ENCODE data around the gene C12orf57.
"Not testable (repeated sequence)": the region's sequence is repeated elsewhere in the genome, so short reads cannot be mapped to it uniquely, and the experiment has no call there.

Gene C12orf57

GRCh38 chr12:6943722-6944380 lies at the start of gene C12orf57, which contains the start of gene RNU7-1:
Gene C12orf57, plus strand, starts transcription at chr12:6944022. Its CDS starts 100 bp downstream, at chr12:6944122.
Gene RNU7-1, plus strand, starts transcription at chr12:6943816.
- DNase-seq, result peak; percentile 72

GRCh38 chr12:6894321-6894720 lies 49.5 kb upstream of the C12orf57 start:
- no peak for DNase-seq

- no peak for DNase-seq
These were observed 46.9 kb upstream of the C12orf57 start for GRCh38 chr12:6896846-6897435.

- DNase-seq, result no peak
These were observed 44.4 kb upstream of the C12orf57 start for GRCh38 chr12:6899427-6899826.

- no peak for DNase-seq
These were observed 43.8 kb upstream of the C12orf57 start for GRCh38 chr12:6899837-6900519.

- DNase-seq, result no peak
These were observed 41.4 kb upstream of the C12orf57 start for GRCh38 chr12:6902448-6902847.

GRCh38 chr12:6903722-6904121 lies 40.1 kb upstream of the C12orf57 start:
- DNase-seq, result no peak

GRCh38 chr12:6904280-6905276 lies 39.2 kb upstream of the C12orf57 start, which contains the start of gene LRRC23:
Gene LRRC23, plus strand, starts transcription at chr12:6904822. Its CDS starts 812 bp downstream, at chr12:6905634.
- DNase-seq, result peak; percentile 95

- DNase-seq, result no peak
These were observed 38.3 kb upstream of the C12orf57 start for GRCh38 chr12:6905414-6906040.

- not testable (repeated sequence) for DNase-seq
These were observed 35.7 kb upstream of the C12orf57 start for GRCh38 chr12:6908141-6908540.

- DNase-seq, result no peak
These were observed 34.2 kb upstream of the C12orf57 start for GRCh38 chr12:6909421-6910145.

GRCh38 chr12:6912164-6912935 lies 31.5 kb upstream of the C12orf57 start:
- DNase-seq, result no peak

- peak; percentile 84 for DNase-seq
These were observed 29.4 kb upstream of the C12orf57 start, which contains the start of gene ENO2 for GRCh38 chr12:6914246-6914946. Gene ENO2, plus strand, starts transcription at chr12:6914580. Its CDS starts 1,253 bp downstream, at chr12:6915833.

- no peak for DNase-seq
These were observed 28.7 kb upstream of the C12orf57 start for GRCh38 chr12:6914947-6915788.

GRCh38 chr12:6915789-6916285 lies 28.0 kb upstream of the C12orf57 start:
- DNase-seq, result no peak

- no peak for DNase-seq
These were observed 27.2 kb upstream of the C12orf57 start for GRCh38 chr12:6916426-6917200.

GRCh38 chr12:6917491-6918231 lies 26.2 kb upstream of the C12orf57 start:
- no peak for DNase-seq

Data from stimulated activated CD4-positive, alpha-beta T cell treated with anti-CD3 and anti-CD28 coated beads, Interleukin-4, amount 100 ng/mL, for 1 hour (primary cell).